RKO (cell line): Measurements from ENCODE around the gene FAHD1.
"Not testable (repeated sequence)": the region's sequence is repeated elsewhere in the genome, so short reads cannot be mapped to it uniquely, and the experiment has no call there.

Experiments used
- DNase-seq: peaks from one replicate; pipeline ENCODE4 v3.0.0-alpha.2; 2016; ENCODE audit warnings: low spot score

The FAHD1 gene

GRCh38 chr16:1789643-1790045, 37.4 kb upstream of the FAHD1 start:
- DNase-seq, result no peak

GRCh38 chr16:1790261-1790610, 36.8 kb upstream of the FAHD1 start:
- no peak for DNase-seq

- no peak for DNase-seq
These were observed 36.3 kb upstream of the FAHD1 start for GRCh38 chr16:1790611-1791255.

- DNase-seq, result no peak
These were observed 35.6 kb upstream of the FAHD1 start for GRCh38 chr16:1791256-1791942.

- DNase-seq, result no peak
These were observed 34.8 kb upstream of the FAHD1 start for GRCh38 chr16:1791943-1792812.

GRCh38 chr16:1792836-1793577, 34.0 kb upstream of the FAHD1 start:
- DNase-seq, result no peak

- DNase-seq, result no peak
These were observed 33.3 kb upstream of the FAHD1 start, which contains the start of gene IGFALS for GRCh38 chr16:1793578-1794220. TSS of gene IGFALS (minus strand) at chr16:1793705. CDS start at chr16:1793652, 53 bp downstream.

- DNase-seq, result no peak
These were observed 32.7 kb upstream of the FAHD1 start for GRCh38 chr16:1794221-1794871.

- DNase-seq, result no peak
These were observed 31.9 kb upstream of the FAHD1 start for GRCh38 chr16:1794908-1795666.

- DNase-seq, result not testable (repeated sequence)
These were observed 27.7 kb upstream of the FAHD1 start for GRCh38 chr16:1799263-1799662.

GRCh38 chr16:1800701-1801100, 26.3 kb upstream of the FAHD1 start:
- no peak for DNase-seq

- no peak for DNase-seq
These were observed 19.4 kb upstream of the FAHD1 start for GRCh38 chr16:1807626-1808025.

GRCh38 chr16:1808691-1809090, 18.3 kb upstream of the FAHD1 start:
- no peak for DNase-seq

- no peak for DNase-seq
These were observed 17.7 kb upstream of the FAHD1 start for GRCh38 chr16:1809281-1809801.

- no peak for DNase-seq
These were observed 16.9 kb upstream of the FAHD1 start for GRCh38 chr16:1810106-1810505.

GRCh38 chr16:1810536-1810935, 16.5 kb upstream of the FAHD1 start:
- no peak for DNase-seq

GRCh38 chr16:1812732-1813163, 14.3 kb upstream of the FAHD1 start:
- peak; percentile 27 for DNase-seq

- no peak for DNase-seq
These were observed 11.5 kb upstream of the FAHD1 start for GRCh38 chr16:1815461-1815860.

GRCh38 chr16:1816396-1817275, 10.4 kb upstream of the FAHD1 start:
- no peak for DNase-seq
